ENCODE measurements around the gene GPR87.

Gene GPR87

GRCh38 chr3:151319628-151320027 is 3.0 kb upstream of the GPR87 start:
- H3K4me3 ChIP-seq (ENCODE audit: low read depth, low read length): no peak overlapping the region
- no peak for DNase-seq (ENCODE audit: low read depth)
- TF ChIP-seq CTCF (IDR thresholded peaks at IDR 0.05; ENCODE audit: control insufficient read depth, extremely low read depth, insufficient read depth): no peak

DNA sequence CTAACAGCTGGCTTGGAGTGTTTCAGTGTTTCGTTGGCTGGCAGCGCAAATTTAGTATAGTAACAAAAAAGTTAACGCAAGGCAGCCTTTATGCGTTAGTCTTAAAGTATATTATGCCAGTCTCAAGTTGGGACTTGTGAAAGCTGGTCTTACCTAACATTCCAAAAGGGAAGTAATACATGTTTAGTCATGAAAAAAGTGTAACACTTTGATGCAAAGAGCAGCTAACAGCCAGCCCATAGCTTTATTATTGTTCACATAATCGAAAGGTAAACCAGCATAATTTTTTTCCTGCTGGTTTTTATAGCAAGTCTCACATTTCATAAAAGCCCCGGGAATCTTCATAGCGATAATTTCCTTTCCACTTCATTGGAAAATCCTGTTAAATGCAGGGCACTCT is 2.4 kb upstream of the GPR87 start:
- no peak for DNase-seq (ENCODE audit: low read depth)
- no peak overlapping the region for H3K4me3 ChIP-seq (ENCODE audit: low read depth, low read length)
- TF ChIP-seq CTCF (IDR thresholded peaks at IDR 0.05; ENCODE audit: control insufficient read depth, extremely low read depth, insufficient read depth): no peak

GRCh38 chr3:151318313-151318712 is 1.7 kb upstream of the GPR87 start:
- DNase-seq (ENCODE audit: low read depth): no peak
- H3K4me3 ChIP-seq (ENCODE audit: low read depth, low read length): no peak overlapping the region
- TF ChIP-seq CTCF (IDR thresholded peaks at IDR 0.05; ENCODE audit: control insufficient read depth, extremely low read depth, insufficient read depth): no peak

- no peak for DNase-seq (ENCODE audit: low read depth)
- TF ChIP-seq CTCF (IDR thresholded peaks at IDR 0.05; ENCODE audit: control insufficient read depth, extremely low read depth, insufficient read depth): no peak
- H3K4me3 ChIP-seq (ENCODE audit: low read depth, low read length): no peak overlapping the region
Observed at GRCh38 chr3:151315846-151316245, 774 bp downstream of the GPR87 start.

GRCh38 chr3:151315136-151315535 is 1.5 kb downstream of the GPR87 start:
- DNase-seq (ENCODE audit: low read depth): no peak
- no peak for TF ChIP-seq CTCF (IDR thresholded peaks at IDR 0.05; ENCODE audit: control insufficient read depth, extremely low read depth, insufficient read depth)
- H3K4me3 ChIP-seq (ENCODE audit: low read depth, low read length): no peak overlapping the region

GRCh38 chr3:151314593-151314992 is 2.0 kb downstream of the GPR87 start:
- no peak for DNase-seq (ENCODE audit: low read depth)
- TF ChIP-seq CTCF (IDR thresholded peaks at IDR 0.05; ENCODE audit: control insufficient read depth, extremely low read depth, insufficient read depth): no peak
- no peak overlapping the region for H3K4me3 ChIP-seq (ENCODE audit: low read depth, low read length)

DNA sequence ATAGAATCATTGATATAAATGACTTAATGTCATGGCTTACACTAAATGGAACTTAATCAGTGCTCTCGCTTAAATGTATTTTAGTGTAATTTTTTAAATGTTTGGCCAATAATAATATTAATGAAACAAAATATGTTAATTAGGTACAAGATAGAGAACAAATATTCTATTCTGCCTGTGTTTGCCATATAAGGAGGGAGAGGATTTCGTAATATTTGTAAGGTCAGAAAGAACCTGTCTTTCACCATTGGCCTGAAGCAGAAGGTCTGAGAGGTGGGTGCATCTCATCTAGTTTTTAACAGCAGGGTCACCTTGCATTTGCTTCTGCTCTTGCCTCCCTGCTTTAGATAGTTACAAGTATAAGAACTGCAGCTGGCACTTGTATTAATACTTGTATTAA is 2.5 kb downstream of the GPR87 start:
- no peak overlapping the region for H3K4me3 ChIP-seq (ENCODE audit: low read depth, low read length)
- DNase-seq (ENCODE audit: low read depth): no peak
- TF ChIP-seq CTCF (IDR thresholded peaks at IDR 0.05; ENCODE audit: control insufficient read depth, extremely low read depth, insufficient read depth): no peak

Measured in LNCaP clone FGC (cell line).